GM12878 (cell line): ENCODE data around the gene FAF1.

Experiments used
- MEF2A ChIP-seq: IDR thresholded peaks from 2 replicates; pipeline ENCODE4 v1.6.1; 2011; ENCODE audit warnings: low read depth, mild to moderate bottlenecking, low read length, moderate library complexity; ENCODE audit not compliant: insufficient read depth
- NFYB ChIP-seq: IDR thresholded peaks from 2 replicates; pipeline ENCODE4 v1.6.1; 2011; ENCODE audit warnings: low read depth, mild to moderate bottlenecking, low read length, improper control_type of control experiment, moderate library complexity; ENCODE audit not compliant: insufficient read depth
- PBX3 ChIP-seq: IDR thresholded peaks from 2 replicates; pipeline ENCODE4 v1.6.1; 2011; ENCODE audit warnings: mild to moderate bottlenecking, low read depth, low read length, moderate library complexity; ENCODE audit not compliant: insufficient replicate concordance
- POLR2A ChIP-seq: IDR thresholded peaks from 2 replicates; pipeline ENCODE4 v1.6.1; 2011; ENCODE audit warnings: low read depth, mild to moderate bottlenecking, low read length
- RAD51 ChIP-seq: fragments of 450-650 bp; IDR thresholded peaks from 2 replicates; pipeline ENCODE4 v1.6.1; 2016; ENCODE audit warnings: moderate library complexity, mild to moderate bottlenecking, inconsistent platforms
- STAT3 ChIP-seq: IDR thresholded peaks from 2 replicates; pipeline ENCODE4 v1.6.1; 2011; ENCODE audit warnings: low read depth, low read length, improper control_type of control experiment
- TF ChIP-seq, protein P1 (sequence below), 3 experiments: IDR thresholded peaks in 2 of 3; conservative IDR thresholded peaks in 1 of 3; 2 replicates each; pipeline ENCODE4 v1.5.1; 2011; ENCODE audit warnings: low read depth in 3 of 3, low read length in 3 of 3, mild to moderate bottlenecking in 3 of 3, control low read depth in 2 of 3, moderate library complexity in 2 of 3, inconsistent platforms in 1 of 3, mixed read lengths in 1 of 3; ENCODE audit not compliant: control insufficient read depth in 2 of 3, insufficient read depth in 1 of 3; ENCODE audit errors: extremely low read depth in 1 of 3

GRCh38 chr1:50452700-50453099 lies 507.4 kb downstream of the FAF1 start:
- no peak for TF ChIP-seq POLR2A
- no peak for TF ChIP-seq NFYB
- TF ChIP-seq STAT3 = no peak
- TF ChIP-seq MEF2A = no peak
- TF ChIP-seq RAD51 = no peak
- TF ChIP-seq PBX3 = no peak
- TF ChIP-seq, protein P1, sequence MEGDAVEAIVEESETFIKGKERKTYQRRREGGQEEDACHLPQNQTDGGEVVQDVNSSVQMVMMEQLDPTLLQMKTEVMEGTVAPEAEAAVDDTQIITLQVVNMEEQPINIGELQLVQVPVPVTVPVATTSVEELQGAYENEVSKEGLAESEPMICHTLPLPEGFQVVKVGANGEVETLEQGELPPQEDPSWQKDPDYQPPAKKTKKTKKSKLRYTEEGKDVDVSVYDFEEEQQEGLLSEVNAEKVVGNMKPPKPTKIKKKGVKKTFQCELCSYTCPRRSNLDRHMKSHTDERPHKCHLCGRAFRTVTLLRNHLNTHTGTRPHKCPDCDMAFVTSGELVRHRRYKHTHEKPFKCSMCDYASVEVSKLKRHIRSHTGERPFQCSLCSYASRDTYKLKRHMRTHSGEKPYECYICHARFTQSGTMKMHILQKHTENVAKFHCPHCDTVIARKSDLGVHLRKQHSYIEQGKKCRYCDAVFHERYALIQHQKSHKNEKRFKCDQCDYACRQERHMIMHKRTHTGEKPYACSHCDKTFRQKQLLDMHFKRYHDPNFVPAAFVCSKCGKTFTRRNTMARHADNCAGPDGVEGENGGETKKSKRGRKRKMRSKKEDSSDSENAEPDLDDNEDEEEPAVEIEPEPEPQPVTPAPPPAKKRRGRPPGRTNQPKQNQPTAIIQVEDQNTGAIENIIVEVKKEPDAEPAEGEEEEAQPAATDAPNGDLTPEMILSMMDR (IDR thresholded peaks at IDR 0.05 in 2 of 3, conservative IDR thresholded peaks at IDR 0.05 in 1 of 3; ENCODE audit: control insufficient read depth in 2 of 3, extremely low read depth in 1 of 3, insufficient read depth in 1 of 3, low read depth in 3 of 3, low read length in 3 of 3) = no peak
